K562 (cell line): ENCODE data around the gene PNPO. TPM values are rescaled to one million over a fixed set of nuclear protein-coding genes. Genes with fewer than 3 reads are reported as not detected.

ENCODE experiments used
- ATAC-seq: fragments of 200-7000 bp; cut with Tn5 transposase; 3 replicates; pipeline ENCODE4 v1.9.1; 2020; ENCODE audit warnings: moderate library complexity
- BruUV-seq: library from RNA; stranded (reverse); fragments of 400-500 nt; replicated peaks from 2 replicates; lab custom pipeline; 2021; lab: Mats Ljungman, UMichigan
- CTCF ChIA-PET: fragments of 300-600 bp; formaldehyde crosslinking; extraction: SDS; loops from one replicate; lab custom pipeline; 2021; ENCODE audit warnings: low intra/inter-chr PET ratio; lab: Yijun Ruan, JAX
- POLR2A ChIA-PET: fragments of 300-600, 350-650 bp; sonication (Branson Sonifier 250); formaldehyde crosslinking; extraction: SDS; loops from one replicate; lab custom pipeline; 2021; ENCODE audit warnings: antibody characterized with exemption, inconsistent platforms; lab: Yijun Ruan, JAX
- DNase-seq, 4 experiments: peaks; one replicate each; pipeline versions ENCODE4 v3.0.0 to v3.0.0-alpha.2; 2011 to 2018; ENCODE audit warnings: low spot score in 3 of 4, mixed read lengths in 3 of 4; ENCODE audit errors: extremely low read depth in 1 of 4
- FAIRE-seq: peaks from 2 replicates; lab custom pipeline; 2011; peaks lifted over from hg19 to GRCh38; lab: Jason Lieb, UNC
- H2AFZ ChIP-seq: 2 replicates; pipeline ENCODE4 v1.6.0; 2011; ENCODE audit warnings: low read depth, low read length, control low read depth, inconsistent platforms
- H3K27ac ChIP-seq: fragments of 200-600 bp; 3 replicates; pipeline ENCODE4 v1.8.0; 2011; ENCODE audit warnings: low read depth, mild to moderate bottlenecking, control low read depth, inconsistent platforms, low read length, moderate library complexity, mixed read lengths; ENCODE audit errors: extremely low read depth
- H3K27me3 ChIP-seq, 2 experiments: fragments of 300-600 bp in 1 of 2; 2 replicates in 1 of 2; 3 replicates in 1 of 2; pipeline versions ENCODE4 v1.6.0 to v1.8.0; 2011; ENCODE audit warnings: inconsistent platforms in 2 of 2, low read length in 2 of 2, mild to moderate bottlenecking in 1 of 2, mixed read lengths in 1 of 2, moderate library complexity in 1 of 2; ENCODE audit not compliant: control insufficient read depth in 2 of 2, insufficient read depth in 2 of 2
- H3K36me3 ChIP-seq: fragments of 300-600 bp; 3 replicates; pipeline ENCODE4 v1.8.0; 2011; ENCODE audit warnings: mild to moderate bottlenecking, low read length, inconsistent platforms; ENCODE audit not compliant: control insufficient read depth, insufficient read depth
- H3K4me1 ChIP-seq, 2 experiments: fragments of 200-600 bp in 1 of 2; replicated peaks in 1 of 2; 2 replicates in 1 of 2; 3 replicates in 1 of 2; pipeline versions ENCODE4 v1.5.1 to v1.8.0; 2011; ENCODE audit warnings: inconsistent platforms in 2 of 2, low read length in 2 of 2, mild to moderate bottlenecking in 1 of 2, mixed read lengths in 1 of 2, moderate library complexity in 1 of 2; ENCODE audit not compliant: control insufficient read depth in 2 of 2, insufficient read depth in 2 of 2
- H3K4me2 ChIP-seq: 2 replicates; pipeline ENCODE4 v1.6.1; 2011; ENCODE audit warnings: low read length, control low read depth, inconsistent platforms, mixed read lengths; ENCODE audit not compliant: insufficient read depth
- H3K4me3 ChIP-seq: fragments of 200-600 bp; sonication (generic), shearing (Covaris generic); 2 replicates; pipeline ENCODE4 v1.5.1; 2016; ENCODE audit warnings: control low read depth, inconsistent platforms
- H3K79me2 ChIP-seq: fragments of 200-600 bp; 3 replicates; pipeline ENCODE4 v1.8.0; 2011; ENCODE audit warnings: low read length, inconsistent platforms; ENCODE audit not compliant: control insufficient read depth, insufficient read depth
- H3K9ac ChIP-seq, 2 experiments: 2 replicates each; pipeline versions ENCODE4 v1.6.0 to v1.6.1; 2011; ENCODE audit warnings: low read depth in 2 of 2, low read length in 2 of 2, control low read depth in 1 of 2, inconsistent platforms in 1 of 2, mild to moderate bottlenecking in 1 of 2, mixed read lengths in 1 of 2; ENCODE audit not compliant: insufficient read depth in 1 of 2
- H3K9me1 ChIP-seq: one replicate; pipeline ENCODE4 v1.6.0; 2011; ENCODE audit warnings: inconsistent platforms, mild to moderate bottlenecking, low read length, moderate library complexity; ENCODE audit not compliant: control insufficient read depth, insufficient read depth
- H3K9me3 ChIP-seq: replicated peaks from 2 replicates; pipeline ENCODE4 v1.5.1; 2011; ENCODE audit warnings: low read depth, low read length, inconsistent platforms; ENCODE audit not compliant: control insufficient read depth, insufficient read depth
- H4K20me1 ChIP-seq: replicated peaks from 2 replicates; pipeline ENCODE4 v1.6.1; 2011; ENCODE audit warnings: low read length, inconsistent platforms, mixed read lengths; ENCODE audit not compliant: control insufficient read depth, insufficient read depth
- ARID1B ChIP-seq: fragments of 450-650 bp; IDR thresholded peaks from 2 replicates; pipeline ENCODE4 v1.6.1; 2016; ENCODE audit warnings: antibody characterized with exemption, mild to moderate bottlenecking, inconsistent platforms
- CBX3 ChIP-seq, 2 experiments: IDR thresholded peaks; 1 replicate in 1 of 2; 2 replicates in 1 of 2; pipeline ENCODE4 v1.6.1; 2012; ENCODE audit warnings: inconsistent platforms in 2 of 2, low read length in 2 of 2, borderline replicate concordance in 1 of 2, control low read depth in 1 of 2
- CTBP1 ChIP-seq: fragments of 450-650 bp; IDR thresholded peaks from 2 replicates; pipeline ENCODE4 v1.6.1; 2016; ENCODE audit warnings: borderline replicate concordance
- ETV1 ChIP-seq: fragments of 450-650 bp; conservative IDR thresholded peaks from 2 replicates; pipeline ENCODE4 v1.6.1; 2016; ENCODE audit warnings: missing genetic modification characterization, control low read depth, low read depth, missing compliant biosample characterization
- GTF2E2 ChIP-seq: fragments of 200-800 bp; sonication (Bioruptor generic); IDR thresholded peaks from 2 replicates; pipeline ENCODE4 v1.6.1; 2016; ENCODE audit warnings: missing genetic modification characterization, missing compliant biosample characterization
- HDAC2 ChIP-seq: fragments of 450-650 bp; IDR thresholded peaks from 2 replicates; pipeline ENCODE4 v1.6.1; 2016; ENCODE audit warnings: mild to moderate bottlenecking
- KAT8 ChIP-seq: fragments of 450-650 bp; IDR thresholded peaks from 2 replicates; pipeline ENCODE4 v1.6.1; 2016; ENCODE audit warnings: low read depth, mild to moderate bottlenecking
- KDM5B ChIP-seq: fragments of 200-600 bp; sonication (generic); IDR thresholded peaks from 2 replicates; pipeline ENCODE4 v1.6.1; 2012; ENCODE audit warnings: low read depth, mild to moderate bottlenecking, moderate library complexity, low read length, control low read depth, inconsistent platforms; ENCODE audit not compliant: insufficient replicate concordance
- KHSRP ChIP-seq: fragments of 450-650 bp; IDR thresholded peaks from 2 replicates; pipeline ENCODE4 v1.6.1; 2017
- MAFK ChIP-seq: IDR thresholded peaks from 2 replicates; pipeline ENCODE4 v1.6.1; 2011; ENCODE audit warnings: low read length, improper control_type of control experiment
- RNF2 ChIP-seq: sonication (generic); IDR thresholded peaks from 2 replicates; pipeline ENCODE4 v1.6.1; 2016
- TBL1XR1 ChIP-seq, 2 experiments: IDR thresholded peaks; 2 replicates each; pipeline ENCODE4 v1.6.1; 2012; ENCODE audit warnings: improper control_type of control experiment in 2 of 2, low read length in 2 of 2, mild to moderate bottlenecking in 1 of 2
- ZBTB43 ChIP-seq: sonication (generic); formaldehyde crosslinking; IDR thresholded peaks from 2 replicates; pipeline ENCODE4 v1.8.0; 2023; ENCODE audit warnings: mild to moderate bottlenecking, missing genetic modification reagents
- WGBS: fragments of 100-300 bp; shearing (Covaris generic); methylation state at CpG from one replicate; pipeline ENCODE4 v1.1.6; 2016; ENCODE audit warnings: low coverage, mixed read lengths; ENCODE audit not compliant: insufficient coverage; ENCODE audit errors: missing lambda C conversion rate; 5-methylcytosine and 5-hydroxymethylcytosine counted together
- in situ Hi-C: fragments of 300-500 bp; cut with MboI; formaldehyde crosslinking; loops from 4 replicates; pipeline ENCODE4 v1.15.0; 2018; ENCODE audit warnings: inconsistent platforms, mixed read lengths
- intact Hi-C: fragments of 100-400 bp; cut with micrococcal nuclease; formaldehyde crosslinking; loops from 2 replicates; pipeline ENCODE4 v1.14.2; 2022
- polyA plus RNA-seq, 8 experiments: library from polyadenylated mRNA; depleted of rRNA in 4 of 8; stranded (reverse) in 5 of 8; unstranded in 3 of 8; fragments of >200 nt; fragmentation: Nextera tagmentation in 2 of 8; fragmentation: Illumina TruSeq in 1 of 8; extraction: Ambion mirVana in 2 of 8; extraction: Trizol in 1 of 8; gene quantifications; 2 replicates each; pipeline versions ENCODE4 v1.2.1 to v1.2.3, GENCODE V29; 2011 to 2014; ENCODE audit warnings: inconsistent platforms in 1 of 8, missing spikeins in 1 of 8
- total RNA-seq, 7 experiments: library from RNA; depleted of rRNA in 6 of 7; stranded (reverse); fragments of >200 nt in 6 of 7; fragmentation: Illumina TruSeq in 2 of 7; extraction: Trizol in 2 of 7; gene quantifications; 2 replicates each; pipeline versions ENCODE4 v1.2.1 to v1.2.3, GENCODE V29; 2011 to 2021; ENCODE audit warnings: low replicate concordance in 1 of 7

The PNPO gene
- total and polyA plus RNA-seq, 9 of the 15 experiments (the other 6 are each of a cell fraction or from before 2014, with no cell fraction given), result 16.6 to 39.0 (median 27.4) TPM

GRCh38 chr17:47981462-47981861 is 40.1 kb downstream of the PNPO start:
- peaks cover 34 to 50% of the 10 kb centered on the region in 2 experiments for H3K4me1 ChIP-seq
- peak overlapping the region; percentile 3 to 66; a peak in 2 of 4 replicates for H3K9ac ChIP-seq
- in situ Hi-C loops (loop anchor here (5.0 kb wide), 1 partner anchor 36 kb away; no protein-coding TSS in a partner anchor), intact Hi-C loops (no loop called here)
- FAIRE-seq (no peak), ATAC-seq (no peak), DNase-seq (no peak)
- no peaks in the 10 kb centered on the region for H3K79me2 ChIP-seq
- H3K9me1 ChIP-seq, result peaks cover 4% of the 10 kb centered on the region
- no peak for TF ChIP-seq MAFK
- peak overlapping the region; percentile 33; the same call in 2 of the 3 replicates for H3K27ac ChIP-seq
- peak overlapping the region; percentile 47; the same call in 1 of the 2 replicates for H3K4me2 ChIP-seq
- no peak overlapping the region for H2AFZ ChIP-seq
- no peak overlapping the region for H3K4me3 ChIP-seq
- CTCF ChIA-PET, result no interaction called here
- 95% methylated on average over 9 of the region's 9 CpGs for WGBS
- H3K27me3 ChIP-seq, result no peaks in the 10 kb centered on the region
- POLR2A ChIA-PET, result interaction anchor here (0.6 to 2.9 kb wide), 8 partner anchors 13 to 605 kb away, joined by 3 to 8 read pairs (median 4); no protein-coding TSS in a partner anchor
- no peaks in the 10 kb centered on the region for H3K9me3 ChIP-seq
- peaks cover 73% of the 10 kb centered on the region for H3K36me3 ChIP-seq
- peaks cover 12% of the 10 kb centered on the region; the same call in 1 of the 2 replicates for H4K20me1 ChIP-seq
- BruUV-seq, result no TSS peak

GRCh38 chr17:47982091-47982617 is 40.8 kb downstream of the PNPO start:
- peaks cover 70% of the 10 kb centered on the region for H3K36me3 ChIP-seq
- peaks cover 4% of the 10 kb centered on the region for H3K9me1 ChIP-seq
- DNase-seq, result peak; percentile 63 to 88 (median 74)
- H2AFZ ChIP-seq, result peak overlapping the region; percentile 2; the same call in 1 of the 2 replicates
- no TSS peak for BruUV-seq
- peak; percentile 91 for FAIRE-seq
- peak; percentile 76 for ATAC-seq
- H4K20me1 ChIP-seq, result peaks cover 12% of the 10 kb centered on the region; the same call in 1 of the 2 replicates
- H3K27me3 ChIP-seq, result no peaks in the 10 kb centered on the region
- CTCF ChIA-PET, result interaction anchor here (0.7 kb wide), 1 partner anchor 26 kb away, joined by 4 read pairs; no protein-coding TSS in a partner anchor
- WGBS, result 3% methylated on average over 14 of the region's 14 CpGs
- no peak overlapping the region for H3K4me3 ChIP-seq
- H3K4me2 ChIP-seq, result peak overlapping the region; percentile 47
- no peaks in the 10 kb centered on the region for H3K79me2 ChIP-seq
- no peaks in the 10 kb centered on the region for H3K9me3 ChIP-seq
- intact Hi-C loops, result no loop called here
- H3K4me1 ChIP-seq, result peaks cover 35 to 50% of the 10 kb centered on the region in 2 experiments
- H3K27ac ChIP-seq, result peak overlapping the region; percentile 33; the same call in 1 of the 3 replicates
- H3K9ac ChIP-seq, result peak overlapping the region; percentile 3 to 66; a peak in 2 of 4 replicates
- POLR2A ChIA-PET, result interaction anchor here (0.6 to 2.9 kb wide), 10 partner anchors 13 to 467 kb away, joined by 3 to 8 read pairs (median 4); no protein-coding TSS in a partner anchor
- in situ Hi-C loops, result loop anchor here (5.0 kb wide), 1 partner anchor 35 kb away; no protein-coding TSS in a partner anchor
- TF ChIP-seq KAT8, result no peak
- peak; percentile 43; the same call in 1 of the 2 replicates for TF ChIP-seq HDAC2
- TF ChIP-seq KHSRP, result no peak
- peak; percentile 82; the same call in 1 of the 2 replicates for TF ChIP-seq GTF2E2 (tag)
- TF ChIP-seq RNF2, result peak; percentile 76; the same call in 1 of the 2 replicates
- peak; percentile 78 for TF ChIP-seq ARID1B
- TF ChIP-seq CTBP1, result 0 out of 2 replicates have a peak, but pooled peaks have one; percentile 47
- TF ChIP-seq KDM5B, result peak; percentile 17
- TF ChIP-seq ZBTB43 (CRISPR knock-in tag), result no peak
- no peak for TF ChIP-seq CBX3 (IDR thresholded peaks at IDR 0.05; ENCODE audit: borderline replicate concordance in 1 of 2, low read length in 2 of 2)
- TF ChIP-seq TBL1XR1 (IDR thresholded peaks at IDR 0.05; ENCODE audit: low read length in 2 of 2), result no peak
- peak; percentile 58; the same call in 1 of the 2 replicates for TF ChIP-seq ETV1 (tag)
